Psoas muscle (tissue), 8 donors: Measurements from ENCODE around the gene COL4A6. TPM values are rescaled to one million over a fixed set of nuclear protein-coding genes. Genes with fewer than 3 reads are reported as not detected.
"Not testable (repeated sequence)": the region's sequence is repeated elsewhere in the genome, so short reads cannot be mapped to it uniquely, and the experiment has no call there.

ENCODE experiments used
- ATAC-seq, 4 donors: fragments of 200-7000 bp; cut with Tn5 transposase; one replicate each; pipeline ENCODE4 v1.9.1; 2020; ENCODE audit warnings: moderate library complexity in 3 of 4, mild to moderate bottlenecking in 2 of 4
- DNase-seq, 2 donors: peaks; one replicate each; pipeline ENCODE4 v3.0.0-alpha.2; 2020
- H3K27ac ChIP-seq: fragments of 200-600 bp; one replicate; pipeline ENCODE4 v1.8.0; 2022
- H3K27me3 ChIP-seq, 3 donors: fragments of 200-600 bp in 1 of 3; one replicate each; pipeline versions ENCODE4 v1.6.1 to v1.8.0; 2013 to 2022; ENCODE audit warnings: low read length in 2 of 3, mild to moderate bottlenecking in 2 of 3, moderate library complexity in 1 of 3; ENCODE audit not compliant: insufficient read depth in 3 of 3
- H3K36me3 ChIP-seq, 2 donors: fragments of 200-600 bp in 1 of 2; one replicate each; pipeline versions ENCODE4 v1.6.1 to v1.8.0; 2013 to 2022; ENCODE audit warnings: low read depth in 1 of 2, mild to moderate bottlenecking in 1 of 2, moderate library complexity in 1 of 2; ENCODE audit not compliant: insufficient read depth in 1 of 2
- H3K4me1 ChIP-seq: fragments of 200-600 bp; one replicate; pipeline ENCODE4 v1.8.0; 2022
- H3K4me3 ChIP-seq: fragments of 200-600 bp; one replicate; pipeline ENCODE4 v1.8.0; 2022; ENCODE audit warnings: mild to moderate bottlenecking
- H3K9me3 ChIP-seq: fragments of 200-600 bp; one replicate; pipeline ENCODE4 v1.8.0; 2022
- CTCF ChIP-seq: fragments of 200-600 bp; IDR thresholded peaks from one replicate; pipeline ENCODE4 v1.8.0; 2022; ENCODE audit warnings: antibody characterized with exemption
- WGBS, 3 donors: extraction: QIAGEN DNeasy Blood & Tissue Kit; methylation state at CpG; one replicate each; pipeline versions ENCODE4 v1.1.6 to v1.1.7; 2013; 5-methylcytosine and 5-hydroxymethylcytosine counted together
- intact Hi-C, 2 donors: fragments of 100-400 bp; cut with DNase I; formaldehyde crosslinking; loops; one replicate each; pipeline versions ENCODE4 v1.11.0 to v1.14.2; 2022
- long read RNA-seq, 2 donors: library from polyadenylated mRNA; unstranded; transcript quantifications; one replicate each; pipeline ENCODE4 v2.0.0, GENCODE V29; 2021
- polyA plus RNA-seq, 3 donors: library from polyadenylated mRNA; stranded (reverse); fragments of 200-250 nt; gene quantifications; one replicate each; pipeline ENCODE4 v1.2.3, GENCODE V29; 2013
- total RNA-seq, 4 donors: library from RNA; stranded (reverse); fragmentation: NEBNext Ultra II Directional in 2 of 4; extraction: Animal tissue kit (Norgen Biotek cat#: 25700) in 2 of 4; gene quantifications; one replicate each; pipeline versions ENCODE4 v1.2.1 to v1.2.4, GENCODE V29; 2021 to 2023
- donor health status: healthy with polysubstance abuse.
- donor health status: DM: no; HTN: no; CAD: no; lungs with moderate emphysema.
- donor health status: Bipolar disorder and iron deficiency.
- donor health status: healthy.
- donor health status: DM: yes; HTN: yes; CAD: no.
- donor health status: DM: no; HTN: no; CAD: no.
- donor health status: DM: no; HTN: no; CAD: no.
- donor health status: DM: yes; HTN: yes; CAD: no.

COL4A6 gene
- total RNA-seq = 1 to 10 TPM in 3 of 4 donors, under 1 TPM in 1; 0.68 to 3.6 (median 1.1) TPM
- polyA plus RNA-seq = under 1 TPM; 0.17 to 0.18 (median 0.18) TPM
- long read RNA-seq, donor 1 = 0 reads
- long read RNA-seq, donor 2 = 0 reads

- ATAC-seq (peak in 2 of 4 donors; percentile 28 to 31), DNase-seq (no peak)
- Histone ChIP-seq H3K4me3 (peak within 1 kb of the TSS; percentile 70), H3K27ac (peak within 1 kb of the TSS; percentile 75), H3K27me3 (peaks cover 0 to 44% (median 0%) of the 10 kb centered on the region in 3 donors), H3K4me1 (no peaks in the 10 kb centered on the region), H3K9me3 (no peaks in the 10 kb centered on the region), H3K36me3 (no peaks in the 10 kb centered on the region)
- TF ChIP-seq CTCF = no peak
- 23 to 26% (median 24%) methylated on average over 14 to 16 of the region's 16 CpGs for whole genome bisulfite sequencing, 3 donors
- intact Hi-C loops = loop anchor here in 1 of 2 donors (10.0 kb wide), 1 partner anchor 133 kb away; no protein-coding TSS in a partner anchor
These were observed at the start of gene COL4A6 for GRCh38 chrX:108438110-108438623. Gene COL4A6 (minus strand): TSS chrX:108438422. CDS start chrX:108438196, 226 bp downstream.

DNA sequence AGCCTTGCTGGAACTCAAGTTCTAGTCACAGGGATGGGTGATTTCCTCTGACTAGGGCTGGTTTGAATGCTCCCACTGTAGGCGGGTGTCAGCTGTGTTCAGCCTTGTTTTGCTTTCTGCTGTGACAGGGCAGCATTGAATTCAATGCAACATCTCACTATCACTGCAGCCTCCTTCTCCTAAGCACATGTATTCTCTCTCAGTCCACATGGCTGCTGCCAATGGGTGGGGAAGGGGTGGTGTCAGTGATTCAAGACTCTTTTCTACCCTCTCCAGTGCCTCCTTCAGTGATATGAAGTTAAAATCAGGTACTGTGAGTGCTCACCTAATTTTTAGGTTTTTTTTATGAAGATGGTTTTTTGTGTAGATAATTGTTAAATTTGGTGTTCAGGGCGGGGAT is 47.7 kb upstream of the COL4A6 start:
- Histone ChIP-seq H3K4me3 (no peak overlapping the region), H3K4me1 (no peaks in the 10 kb centered on the region), H3K27me3 (no peaks in the 10 kb centered on the region), H3K27ac (no peak overlapping the region), H3K36me3 (no peaks in the 10 kb centered on the region), H3K9me3 (peaks cover 5% of the 10 kb centered on the region)
- DNase-seq (no peak), ATAC-seq (no peak)
- 78 to 100% (median 97%) methylated on average over 2 of the region's 2 CpGs for WGBS, 3 donors
- no peak for TF ChIP-seq CTCF
- intact Hi-C loops = no loop called here

DNA sequence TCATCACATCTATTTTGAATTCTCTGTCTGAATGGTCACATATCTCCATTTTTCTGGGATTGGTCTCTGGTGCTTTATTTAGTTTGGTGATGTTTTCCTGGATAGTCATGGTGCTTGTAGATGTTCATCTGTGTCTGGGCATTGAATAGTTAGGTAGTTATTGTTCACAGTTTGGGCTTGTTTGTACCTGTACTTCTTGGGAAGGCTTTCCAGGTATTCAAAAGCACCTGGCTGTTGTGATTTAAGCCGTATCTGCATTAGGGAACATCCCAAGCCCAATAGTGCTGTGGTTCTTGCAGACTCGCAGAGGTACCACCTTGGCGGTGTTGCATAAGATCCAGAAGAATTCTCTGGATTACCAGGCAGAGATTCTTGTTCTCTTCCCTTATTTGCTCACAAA is 46.0 kb upstream of the COL4A6 start:
- Histone ChIP-seq H3K36me3 (no peaks in the 10 kb centered on the region), H3K4me1 (no peaks in the 10 kb centered on the region), H3K4me3 (no peak overlapping the region), H3K27ac (no peak overlapping the region), H3K9me3 (peaks cover 5% of the 10 kb centered on the region), H3K27me3 (no peaks in the 10 kb centered on the region)
- DNase-seq (no peak), ATAC-seq (no peak)
- intact Hi-C loops = no loop called here
- no peak for TF ChIP-seq CTCF
- WGBS, 3 donors = 74 to 97% (median 92%) methylated on average over 3 of the region's 3 CpGs

GRCh38 chrX:108481528-108481927 is 43.3 kb upstream of the COL4A6 start:
- intact Hi-C loops, H3K27ac ChIP-seq, H3K4me1 ChIP-seq, H3K4me3 ChIP-seq, H3K9me3 ChIP-seq, H3K27me3 ChIP-seq, ATAC-seq, DNase-seq, H3K36me3 ChIP-seq: not testable (repeated sequence)
- 83 to 100% (median 95%) methylated on average over 6 of the region's 6 CpGs for WGBS, 3 donors

GRCh38 chrX:108473979-108474378 is 35.8 kb upstream of the COL4A6 start:
- no peak for ATAC-seq
- Histone ChIP-seq H3K27ac (no peak overlapping the region), H3K4me1 (no peaks in the 10 kb centered on the region), H3K36me3 (no peaks in the 10 kb centered on the region), H3K4me3 (no peak overlapping the region), H3K27me3 (no peaks in the 10 kb centered on the region), H3K9me3 (peaks cover 8% of the 10 kb centered on the region)
- intact Hi-C loops = loop anchor here in 1 of 2 donors (2.0 kb wide), 1 partner anchor 25 kb away; no protein-coding TSS in a partner anchor
- TF ChIP-seq CTCF = no peak
- DNase-seq = no peak
